Immature natural killer cell (primary cell): ENCODE results near the gene XIRP2. TPM values are rescaled to one million over a fixed set of nuclear protein-coding genes. Genes with fewer than 3 reads are reported as not detected.
"Not testable (repeated sequence)": the region's sequence is repeated elsewhere in the genome, so short reads cannot be mapped to it uniquely, and the experiment has no call there.

Experiments
- DNase-seq, 3 donors: peaks; one replicate each; pipeline ENCODE4 v3.0.0; 2022; ENCODE audit warnings: mixed read lengths in 1 of 3
- H3K27ac Mint-ChIP-seq, 6 donors: one replicate each; pipeline ENCODE4 v1.8.0; 2020; ENCODE audit warnings: mixed read lengths in 6 of 6, mild to moderate bottlenecking in 5 of 6, inconsistent platforms in 4 of 6, moderate library complexity in 3 of 6
- H3K27me3 Mint-ChIP-seq, 3 donors: one replicate each; pipeline ENCODE4 v1.8.0; 2020 to 2021; ENCODE audit warnings: low read depth in 3 of 3, mild to moderate bottlenecking in 3 of 3, mixed read lengths in 3 of 3, moderate library complexity in 3 of 3, inconsistent platforms in 1 of 3
- H3K36me3 Mint-ChIP-seq, 3 donors: one replicate each; pipeline ENCODE4 v1.8.0; 2020; ENCODE audit warnings: mixed read lengths in 3 of 3, inconsistent platforms in 2 of 3, mild to moderate bottlenecking in 2 of 3
- H3K4me1 Mint-ChIP-seq, 2 donors: one replicate each; pipeline ENCODE4 v1.8.0; 2020; ENCODE audit warnings: inconsistent platforms in 2 of 2, mild to moderate bottlenecking in 2 of 2, mixed read lengths in 2 of 2, moderate library complexity in 1 of 2
- H3K4me3 Mint-ChIP-seq, 5 donors: one replicate each; pipeline ENCODE4 v1.8.0; 2020; ENCODE audit warnings: mild to moderate bottlenecking in 5 of 5, mixed read lengths in 5 of 5, inconsistent platforms in 3 of 5, moderate library complexity in 3 of 5
- H3K9me3 Mint-ChIP-seq, 6 donors: one replicate each; pipeline ENCODE4 v1.8.0; 2020; ENCODE audit warnings: mild to moderate bottlenecking in 6 of 6, mixed read lengths in 6 of 6, inconsistent platforms in 4 of 6, moderate library complexity in 3 of 6
- polyA plus RNA-seq, 3 donors: library from polyadenylated mRNA; unstranded; fragments of 300-500 nt; fragmentation: Illumina TruSeq; gene quantifications; one replicate each; pipeline ENCODE4 v1.2.3, GENCODE V29; 2021

XIRP2 gene
- polyA plus RNA-seq, 3 donors from 2014 or later = 0.08 TPM; not detected in 2

- H3K36me3 Mint-ChIP-seq = no peaks in the 10 kb centered on the region
- peaks cover 4 to 30% (median 11%) of the 10 kb centered on the region in 6 donors for H3K9me3 Mint-ChIP-seq
- DNase-seq = no peak
- no peak overlapping the region for H3K27ac Mint-ChIP-seq
- no peaks in the 10 kb centered on the region for H3K27me3 Mint-ChIP-seq
- no peaks in the 10 kb centered on the region for H3K4me1 Mint-ChIP-seq
- H3K4me3 Mint-ChIP-seq = no peak overlapping the region
Observed at GRCh38 chr2:167104691-167105090, 216.4 kb downstream of the XIRP2 start.

- not testable (repeated sequence) for H3K4me3 Mint-ChIP-seq, H3K4me1 Mint-ChIP-seq, H3K27ac Mint-ChIP-seq, H3K36me3 Mint-ChIP-seq, DNase-seq, H3K27me3 Mint-ChIP-seq
- H3K9me3 Mint-ChIP-seq = peaks cover 8 to 34% (median 12%) of the 10 kb centered on the region in 6 donors
Observed at GRCh38 chr2:167109682-167110081, 221.4 kb downstream of the XIRP2 start.

GRCh38 chr2:167110345-167110744 is 222.1 kb downstream of the XIRP2 start:
- H3K27ac Mint-ChIP-seq = no peak overlapping the region
- no peak overlapping the region for H3K4me3 Mint-ChIP-seq
- DNase-seq = no peak
- H3K4me1 Mint-ChIP-seq = no peaks in the 10 kb centered on the region
- no peaks in the 10 kb centered on the region for H3K36me3 Mint-ChIP-seq
- peaks cover 0 to 1% (median 0%) of the 10 kb centered on the region in 3 donors for H3K27me3 Mint-ChIP-seq
- peaks cover 8 to 30% (median 13%) of the 10 kb centered on the region in 6 donors for H3K9me3 Mint-ChIP-seq

GRCh38 chr2:167114018-167114417 is 225.7 kb downstream of the XIRP2 start:
- no peak overlapping the region for H3K27ac Mint-ChIP-seq
- no peak overlapping the region for H3K4me3 Mint-ChIP-seq
- no peak for DNase-seq

GRCh38 chr2:167115541-167115940 is 227.3 kb downstream of the XIRP2 start:
- Mint-ChIP-seq H3K36me3 (no peaks in the 10 kb centered on the region), H3K4me1 (no peaks in the 10 kb centered on the region), H3K27me3 (peaks cover 0 to 1% (median 0%) of the 10 kb centered on the region in 3 donors), H3K4me3 (no peak overlapping the region), H3K9me3 (peaks cover 8 to 27% (median 17%) of the 10 kb centered on the region in 6 donors), H3K27ac (no peak overlapping the region)
- no peak for DNase-seq

More at GRCh38 chr2:167114018-167114417, 225.7 kb downstream of the XIRP2 start:
- no peaks in the 10 kb centered on the region for H3K4me1 Mint-ChIP-seq
- H3K36me3 Mint-ChIP-seq = no peaks in the 10 kb centered on the region
- peaks cover 8 to 27% (median 19%) of the 10 kb centered on the region in 6 donors for H3K9me3 Mint-ChIP-seq
- peaks cover 0 to 1% (median 0%) of the 10 kb centered on the region in 3 donors for H3K27me3 Mint-ChIP-seq

GRCh38 chr2:167122389-167122788 is 234.1 kb downstream of the XIRP2 start:
- no peak overlapping the region for H3K27ac Mint-ChIP-seq
- DNase-seq = no peak

GRCh38 chr2:167126165-167126564 is 237.9 kb downstream of the XIRP2 start:
- Mint-ChIP-seq H3K27ac (no peak overlapping the region), H3K4me3 (no peak overlapping the region), H3K27me3 (no peaks in the 10 kb centered on the region), H3K4me1 (no peaks in the 10 kb centered on the region), H3K36me3 (no peaks in the 10 kb centered on the region), H3K9me3 (peaks cover 0 to 8% (median 1%) of the 10 kb centered on the region in 6 donors)
- DNase-seq = no peak

More at GRCh38 chr2:167122389-167122788, 234.1 kb downstream of the XIRP2 start:
- Mint-ChIP-seq H3K4me1 (no peaks in the 10 kb centered on the region), H3K36me3 (no peaks in the 10 kb centered on the region), H3K9me3 (peaks cover 0 to 12% (median 3%) of the 10 kb centered on the region in 6 donors), H3K4me3 (no peak overlapping the region), H3K27me3 (no peaks in the 10 kb centered on the region)

- Mint-ChIP-seq H3K9me3 (peaks cover 0 to 8% (median 1%) of the 10 kb centered on the region in 6 donors), H3K4me3 (no peak overlapping the region), H3K27me3 (no peaks in the 10 kb centered on the region), H3K4me1 (no peaks in the 10 kb centered on the region), H3K27ac (no peak overlapping the region), H3K36me3 (no peaks in the 10 kb centered on the region)
- DNase-seq = no peak
Observed at GRCh38 chr2:167127135-167127534, 238.9 kb downstream of the XIRP2 start.

GRCh38 chr2:167128130-167128529 is 239.8 kb downstream of the XIRP2 start:
- no peak overlapping the region for H3K4me3 Mint-ChIP-seq
- H3K36me3 Mint-ChIP-seq = no peaks in the 10 kb centered on the region
- peaks cover 0 to 8% (median 1%) of the 10 kb centered on the region in 6 donors for H3K9me3 Mint-ChIP-seq
- H3K27ac Mint-ChIP-seq = no peak overlapping the region
- no peaks in the 10 kb centered on the region for H3K4me1 Mint-ChIP-seq
- no peak for DNase-seq
- H3K27me3 Mint-ChIP-seq = no peaks in the 10 kb centered on the region

GRCh38 chr2:167132066-167132465 is 243.8 kb downstream of the XIRP2 start:
- no peak for DNase-seq
- no peak overlapping the region for H3K27ac Mint-ChIP-seq
- no peak overlapping the region for H3K4me3 Mint-ChIP-seq
- no peaks in the 10 kb centered on the region for H3K36me3 Mint-ChIP-seq
- no peaks in the 10 kb centered on the region for H3K4me1 Mint-ChIP-seq
- peaks cover 0 to 4% (median 1%) of the 10 kb centered on the region in 6 donors for H3K9me3 Mint-ChIP-seq
- H3K27me3 Mint-ChIP-seq = no peaks in the 10 kb centered on the region

GRCh38 chr2:167132906-167133555 is 244.8 kb downstream of the XIRP2 start:
- H3K27ac Mint-ChIP-seq = no peak overlapping the region
- H3K4me1 Mint-ChIP-seq = no peaks in the 10 kb centered on the region
- no peaks in the 10 kb centered on the region for H3K36me3 Mint-ChIP-seq
- H3K27me3 Mint-ChIP-seq = peaks cover 0 to 2% (median 0%) of the 10 kb centered on the region in 3 donors
- peaks cover 0 to 4% (median 1%) of the 10 kb centered on the region in 6 donors for H3K9me3 Mint-ChIP-seq
- no peak overlapping the region for H3K4me3 Mint-ChIP-seq
- DNase-seq = no peak

GRCh38 chr2:167133614-167134013 is 245.3 kb downstream of the XIRP2 start:
- no peak overlapping the region for H3K4me3 Mint-ChIP-seq
- peaks cover 0 to 6% (median 2%) of the 10 kb centered on the region in 6 donors for H3K9me3 Mint-ChIP-seq
- peaks cover 0 to 2% (median 0%) of the 10 kb centered on the region in 3 donors for H3K27me3 Mint-ChIP-seq

GRCh38 chr2:167134381-167135072 is 246.2 kb downstream of the XIRP2 start:
- Mint-ChIP-seq H3K9me3 (peaks cover 0 to 6% (median 2%) of the 10 kb centered on the region in 6 donors), H3K36me3 (no peaks in the 10 kb centered on the region), H3K4me3 (no peak overlapping the region), H3K27ac (no peak overlapping the region), H3K27me3 (peaks cover 0 to 2% (median 0%) of the 10 kb centered on the region in 3 donors), H3K4me1 (no peaks in the 10 kb centered on the region)
- DNase-seq = no peak

More at GRCh38 chr2:167133614-167134013, 245.3 kb downstream of the XIRP2 start:
- Mint-ChIP-seq H3K36me3 (no peaks in the 10 kb centered on the region), H3K4me1 (no peaks in the 10 kb centered on the region), H3K27ac (no peak overlapping the region)
- no peak for DNase-seq

GRCh38 chr2:167135706-167136105 is 247.4 kb downstream of the XIRP2 start:
- no peak overlapping the region for H3K27ac Mint-ChIP-seq
- no peak for DNase-seq
- H3K4me3 Mint-ChIP-seq = no peak overlapping the region

More at GRCh38 chr2:167135706-167136105, 247.4 kb downstream of the XIRP2 start:
- Mint-ChIP-seq H3K4me1 (no peaks in the 10 kb centered on the region), H3K9me3 (peaks cover 1 to 6% (median 3%) of the 10 kb centered on the region in 6 donors), H3K36me3 (peaks cover 0 to 3% (median 0%) of the 10 kb centered on the region in 3 donors), H3K27me3 (peaks cover 0 to 2% (median 0%) of the 10 kb centered on the region in 3 donors)
